Dendritic cell treated with granulocyte-macrophage colony-stimulating factor and Interleukin-4, amounts not matched to agents 40 ng/mL and 50 ng/mL, for 4 days (primary cell): ENCODE data around the gene STRAP.
"Not testable (repeated sequence)": the region's sequence is repeated elsewhere in the genome, so short reads cannot be mapped to it uniquely, and the experiment has no call there.

Source experiments
- H3K27ac Mint-ChIP-seq: one replicate; pipeline ENCODE4 v1.8.0; 2022; ENCODE audit warnings: mild to moderate bottlenecking, mixed read lengths
- H3K27me3 Mint-ChIP-seq: one replicate; pipeline ENCODE4 v1.8.0; 2022; ENCODE audit warnings: mild to moderate bottlenecking, mixed read lengths
- H3K36me3 Mint-ChIP-seq: one replicate; pipeline ENCODE4 v1.8.0; 2022; ENCODE audit warnings: low read depth, mixed read lengths
- H3K4me1 Mint-ChIP-seq: one replicate; pipeline ENCODE4 v1.8.0; 2022; ENCODE audit warnings: low read depth, mixed read lengths
- H3K4me3 Mint-ChIP-seq: one replicate; pipeline ENCODE4 v1.8.0; 2022; ENCODE audit warnings: mild to moderate bottlenecking, moderate library complexity, mixed read lengths
- H3K9me3 Mint-ChIP-seq: one replicate; pipeline ENCODE4 v1.8.0; 2022; ENCODE audit warnings: mixed read lengths
- intact Hi-C: fragments of 100-400 bp; cut with micrococcal nuclease; formaldehyde crosslinking; loops from one replicate; pipeline ENCODE4 v1.15.0; 2022

Gene STRAP

DNA sequence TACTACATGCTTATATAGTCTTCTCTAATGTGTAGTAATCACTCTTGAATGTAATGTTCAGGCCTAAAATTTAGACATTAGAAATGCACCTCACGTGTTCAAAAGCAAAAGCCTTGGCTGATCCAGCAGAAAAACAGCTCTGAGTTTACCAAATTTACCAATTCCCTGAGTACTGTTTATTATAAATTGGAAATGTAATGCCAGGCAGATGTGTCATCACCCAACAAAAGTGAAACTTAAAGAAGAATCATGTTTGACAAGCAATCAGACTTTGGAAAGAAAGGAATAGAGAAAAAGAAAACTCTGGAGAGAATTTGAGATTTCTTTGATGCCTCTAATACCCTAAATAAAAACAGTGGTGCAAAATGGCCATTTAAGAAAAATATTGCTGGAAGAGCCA, 26.5 kb upstream of the STRAP start:
- Mint-ChIP-seq H3K9me3 (no peaks in the 10 kb centered on the region), H3K4me3 (no peak overlapping the region), H3K27ac (no peak overlapping the region), H3K27me3 (no peaks in the 10 kb centered on the region), H3K36me3 (no peaks in the 10 kb centered on the region), H3K4me1 (no peaks in the 10 kb centered on the region)
- intact Hi-C loops = loop anchor here (1.0 to 5.0 kb wide), 4 partner anchors 44 to 578 kb away; no protein-coding TSS in a partner anchor

DNA sequence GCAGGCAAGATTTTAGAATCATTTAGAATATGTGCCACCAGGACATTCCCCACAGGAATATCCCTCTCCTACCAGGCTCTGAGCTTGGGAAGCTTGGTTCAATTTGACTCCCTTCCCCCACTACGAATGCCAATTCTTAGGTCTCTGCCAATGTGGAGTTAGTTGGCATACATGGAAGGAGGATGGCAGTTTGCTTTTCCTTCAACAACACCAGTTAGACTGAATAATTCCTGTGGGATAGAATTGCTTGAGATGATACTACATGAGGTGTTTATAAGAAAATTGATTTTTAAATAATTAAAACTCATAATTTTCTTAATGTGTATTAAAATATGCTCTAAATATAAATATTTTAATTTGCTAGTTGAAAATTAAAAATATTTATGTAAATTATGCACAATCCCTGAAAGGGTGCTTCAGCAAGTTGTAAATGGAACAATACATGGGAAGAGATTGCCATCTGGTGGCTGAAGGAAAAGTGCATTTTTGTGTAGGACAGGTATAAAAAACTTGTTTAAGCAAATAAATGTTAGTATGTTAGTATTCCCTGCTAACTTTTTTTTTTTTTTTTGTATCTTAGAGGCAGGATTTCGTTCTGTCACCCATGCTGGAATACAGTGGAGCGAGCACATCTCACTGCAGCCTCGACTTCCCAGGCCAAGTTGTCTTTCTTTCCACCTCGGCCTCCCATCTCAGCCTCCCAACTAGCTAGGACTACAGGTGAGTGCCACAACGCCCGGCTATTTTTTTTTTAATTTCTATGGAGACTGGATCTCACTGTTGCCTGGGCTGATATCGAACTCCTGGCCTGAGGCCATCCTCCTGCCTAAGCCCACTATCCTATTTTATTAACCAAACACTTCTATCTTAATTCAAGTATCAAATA, 25.8 kb upstream of the STRAP start:
- Mint-ChIP-seq H3K4me3 (no peak overlapping the region), H3K27me3 (no peaks in the 10 kb centered on the region), H3K9me3 (no peaks in the 10 kb centered on the region)

DNA sequence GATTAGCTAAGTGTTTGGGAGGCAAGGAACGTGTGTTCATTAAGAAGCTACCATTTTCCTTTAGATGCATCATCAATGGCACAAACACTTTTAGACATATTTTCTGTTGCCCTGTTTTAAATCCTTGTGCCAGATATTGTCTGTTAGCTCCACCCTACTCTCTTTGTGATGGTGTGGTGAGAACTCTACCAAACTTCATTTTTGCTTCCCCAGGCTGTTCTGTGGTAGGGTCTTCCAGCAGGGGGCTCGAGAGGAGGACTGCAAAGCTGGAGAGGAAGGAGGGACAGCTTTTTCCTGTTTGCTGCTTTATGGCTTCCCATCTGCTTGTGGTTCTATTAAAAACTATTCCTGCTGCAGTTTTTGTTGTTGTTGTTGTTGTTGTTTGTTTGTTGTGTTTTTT, 23.8 kb upstream of the STRAP start:
- intact Hi-C loops = loop anchor here (5.0 kb wide), 2 partner anchors 326 to 581 kb away; no protein-coding TSS in a partner anchor
- H3K27me3 Mint-ChIP-seq = no peaks in the 10 kb centered on the region

More for the DNA sequence above, 25.8 kb upstream of the STRAP start:
- H3K4me1 Mint-ChIP-seq = no peaks in the 10 kb centered on the region
- intact Hi-C loops = loop anchor here (1.0 to 5.0 kb wide), 4 partner anchors 43 to 579 kb away; no protein-coding TSS in a partner anchor
- no peak overlapping the region for H3K27ac Mint-ChIP-seq
- no peaks in the 10 kb centered on the region for H3K36me3 Mint-ChIP-seq

DNA sequence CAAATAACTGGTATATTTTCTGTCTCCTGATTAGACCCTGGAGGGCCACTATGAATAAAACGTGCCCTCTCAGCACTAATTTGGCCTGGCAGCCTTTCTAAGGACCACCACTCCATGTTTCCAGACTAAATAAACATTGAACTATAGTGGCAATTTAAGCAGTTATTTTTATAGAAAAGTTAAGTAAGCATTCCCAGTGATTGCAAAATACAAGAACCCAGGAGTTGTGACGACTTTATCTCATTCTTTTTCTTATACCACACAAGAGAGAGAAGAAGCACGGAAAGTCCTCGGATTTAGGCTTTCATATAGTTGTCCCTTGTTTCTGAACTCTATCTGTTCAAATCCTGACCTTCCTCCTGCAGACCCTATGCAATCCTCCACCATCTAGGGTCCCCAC, 23.1 kb upstream of the STRAP start:
- intact Hi-C loops = loop anchor here (5.0 kb wide), 2 partner anchors 327 to 582 kb away; no protein-coding TSS in a partner anchor
- Mint-ChIP-seq H3K27me3 (no peaks in the 10 kb centered on the region), H3K4me3 (no peak overlapping the region), H3K9me3 (no peaks in the 10 kb centered on the region), H3K4me1 (peaks cover 7% of the 10 kb centered on the region), H3K36me3 (no peaks in the 10 kb centered on the region), H3K27ac (no peak overlapping the region)

More for the DNA sequence above, 23.8 kb upstream of the STRAP start:
- no peak overlapping the region for H3K27ac Mint-ChIP-seq
- H3K9me3 Mint-ChIP-seq = no peaks in the 10 kb centered on the region
- H3K4me1 Mint-ChIP-seq = no peaks in the 10 kb centered on the region
- H3K36me3 Mint-ChIP-seq = no peaks in the 10 kb centered on the region
- H3K4me3 Mint-ChIP-seq = no peak overlapping the region

DNA sequence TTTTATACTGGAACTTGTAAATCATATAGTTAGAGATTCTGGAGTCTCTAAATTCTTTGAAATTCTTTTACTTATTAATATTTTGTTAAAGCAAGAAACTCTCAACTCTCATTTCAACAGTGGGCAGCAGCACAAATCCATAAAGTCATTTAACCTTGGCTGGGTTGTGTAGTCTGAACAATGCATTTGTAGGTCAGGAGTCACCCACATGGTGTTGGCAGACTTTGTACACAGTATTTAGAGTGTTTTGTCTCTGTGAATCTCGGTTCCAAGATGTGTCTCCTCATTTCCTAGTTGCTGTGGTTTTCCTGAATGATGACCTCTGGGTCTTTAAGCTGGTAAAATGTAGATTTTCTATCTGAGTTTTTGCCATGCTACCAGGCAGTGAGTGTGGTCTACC, 20.8 kb upstream of the STRAP start:
- H3K4me3 Mint-ChIP-seq = no peak overlapping the region
- H3K27me3 Mint-ChIP-seq = no peaks in the 10 kb centered on the region
- no peaks in the 10 kb centered on the region for H3K36me3 Mint-ChIP-seq
- peaks cover 9% of the 10 kb centered on the region for H3K4me1 Mint-ChIP-seq
- intact Hi-C loops = no loop called here
- no peak overlapping the region for H3K27ac Mint-ChIP-seq
- no peaks in the 10 kb centered on the region for H3K9me3 Mint-ChIP-seq

DNA sequence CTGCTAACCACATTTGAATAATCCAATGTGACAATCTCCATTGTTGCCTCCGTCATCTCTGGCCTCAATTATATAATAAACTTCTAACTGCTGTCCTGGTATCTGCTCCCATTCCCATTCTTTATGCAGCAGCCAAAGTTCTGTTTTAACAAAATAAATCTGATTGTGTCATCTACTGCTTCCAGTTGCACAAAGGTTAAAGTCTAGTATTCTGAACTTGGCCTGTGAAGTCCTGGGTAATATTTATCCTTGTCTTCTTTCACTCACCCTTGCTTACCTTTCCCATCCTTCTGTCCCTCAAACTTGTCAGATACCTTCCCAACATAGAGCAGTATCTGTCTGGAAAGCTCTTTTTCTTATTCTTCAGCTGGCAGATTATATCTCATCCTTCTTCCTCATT, 19.3 kb upstream of the STRAP start:
- H3K9me3 Mint-ChIP-seq = no peaks in the 10 kb centered on the region
- peaks cover 9% of the 10 kb centered on the region for H3K4me1 Mint-ChIP-seq
- no peaks in the 10 kb centered on the region for H3K36me3 Mint-ChIP-seq
- intact Hi-C loops = no loop called here
- no peaks in the 10 kb centered on the region for H3K27me3 Mint-ChIP-seq
- H3K27ac Mint-ChIP-seq = no peak overlapping the region
- H3K4me3 Mint-ChIP-seq = no peak overlapping the region

DNA sequence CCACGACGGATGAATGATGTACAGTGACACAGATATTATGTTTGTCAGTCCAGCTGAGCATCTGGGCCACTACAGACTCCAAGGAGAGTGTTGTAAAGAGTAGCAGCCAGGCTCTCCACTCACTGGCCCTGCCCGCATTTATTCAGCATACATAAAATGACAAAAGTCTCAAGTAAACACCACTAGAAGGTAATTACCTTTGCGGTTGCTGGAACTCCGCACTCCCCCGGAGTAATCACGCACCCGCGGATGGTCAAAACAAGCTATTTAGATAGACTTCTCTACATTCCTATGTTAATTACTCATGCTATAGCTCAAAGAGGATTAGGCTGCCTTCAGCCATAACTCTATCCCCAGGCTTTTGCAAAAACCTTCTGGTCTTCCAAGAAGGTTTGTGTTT, 18.8 kb upstream of the STRAP start:
- peaks cover 9% of the 10 kb centered on the region for H3K4me1 Mint-ChIP-seq
- intact Hi-C loops = no loop called here
- H3K36me3 Mint-ChIP-seq = no peaks in the 10 kb centered on the region
- no peaks in the 10 kb centered on the region for H3K27me3 Mint-ChIP-seq
- no peaks in the 10 kb centered on the region for H3K9me3 Mint-ChIP-seq
- no peak overlapping the region for H3K4me3 Mint-ChIP-seq
- H3K27ac Mint-ChIP-seq = no peak overlapping the region

DNA sequence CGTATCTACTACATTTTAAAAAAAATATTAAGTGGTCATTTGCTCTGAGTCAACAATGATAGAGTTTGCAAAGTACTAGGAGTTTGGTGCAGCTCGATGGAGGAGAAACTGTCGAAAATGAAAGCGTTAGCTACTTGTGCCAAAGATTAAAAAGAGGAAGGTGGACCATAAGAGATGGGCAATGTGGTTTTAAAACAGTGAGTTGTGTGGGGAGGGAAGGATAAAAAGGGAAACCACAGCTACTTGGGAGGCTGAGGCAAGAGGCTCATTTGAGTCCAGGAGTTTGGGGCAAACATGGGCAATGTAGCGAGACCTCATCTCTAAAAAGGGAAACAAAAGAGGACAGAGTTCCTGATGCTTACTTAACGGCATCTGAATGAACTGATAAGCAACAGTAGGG, 18.2 kb upstream of the STRAP start:
- peaks cover 9% of the 10 kb centered on the region for H3K4me1 Mint-ChIP-seq
- H3K36me3 Mint-ChIP-seq = no peaks in the 10 kb centered on the region
- intact Hi-C loops = no loop called here
- no peaks in the 10 kb centered on the region for H3K27me3 Mint-ChIP-seq
- peak overlapping the region; percentile 32 for H3K4me3 Mint-ChIP-seq
- H3K27ac Mint-ChIP-seq = no peak overlapping the region
- no peaks in the 10 kb centered on the region for H3K9me3 Mint-ChIP-seq

DNA sequence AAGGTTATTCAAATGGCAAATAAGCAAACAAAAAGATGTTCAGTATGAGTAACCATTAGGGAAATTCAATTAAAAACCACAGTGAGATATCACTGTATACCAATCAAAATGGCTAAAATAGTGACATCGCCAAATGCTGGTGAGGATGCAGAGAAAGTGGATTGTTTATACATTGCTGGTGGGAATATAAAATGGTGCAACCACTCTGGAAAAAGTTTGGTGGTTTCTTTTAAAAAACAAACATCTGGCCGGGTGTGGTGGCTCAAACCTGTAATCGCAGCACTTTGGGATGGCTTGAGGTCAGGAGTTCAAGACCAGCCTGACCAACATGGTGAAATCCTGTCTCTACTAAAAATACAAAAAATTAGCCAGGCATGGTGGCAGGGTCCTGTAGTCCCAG, 14.0 kb upstream of the STRAP start:
- H3K4me1 Mint-ChIP-seq = peaks cover 9% of the 10 kb centered on the region
- no peak overlapping the region for H3K4me3 Mint-ChIP-seq
- no peaks in the 10 kb centered on the region for H3K36me3 Mint-ChIP-seq
- intact Hi-C loops = no loop called here
- no peak overlapping the region for H3K27ac Mint-ChIP-seq
- no peaks in the 10 kb centered on the region for H3K27me3 Mint-ChIP-seq
- H3K9me3 Mint-ChIP-seq = peaks cover 8% of the 10 kb centered on the region

DNA sequence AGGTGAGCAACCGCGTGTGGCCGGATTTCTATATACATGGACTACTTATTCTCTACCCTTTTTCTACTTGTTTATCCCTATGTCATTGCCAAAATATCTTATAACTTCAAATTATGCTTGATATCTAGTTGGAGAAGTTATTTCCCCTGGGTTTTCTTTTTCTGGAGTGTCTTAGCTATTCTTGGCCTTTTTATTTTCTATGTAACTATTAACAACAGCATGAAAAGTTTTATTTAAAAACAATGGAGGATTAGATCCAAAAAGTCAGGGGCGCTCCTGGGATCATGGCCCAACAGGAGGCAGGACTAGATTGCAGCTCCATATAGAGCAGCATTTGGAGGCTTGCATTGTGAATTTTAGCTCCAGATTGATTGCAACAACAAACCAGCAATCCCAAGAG, 8.6 kb upstream of the STRAP start:
- intact Hi-C loops = no loop called here
- H3K27ac Mint-ChIP-seq = no peak overlapping the region
- H3K9me3 Mint-ChIP-seq = peaks cover 8% of the 10 kb centered on the region
- H3K4me3 Mint-ChIP-seq = no peak overlapping the region
- H3K36me3 Mint-ChIP-seq = no peaks in the 10 kb centered on the region
- peaks cover 5% of the 10 kb centered on the region for H3K4me1 Mint-ChIP-seq
- H3K27me3 Mint-ChIP-seq = peaks cover 7% of the 10 kb centered on the region

DNA sequence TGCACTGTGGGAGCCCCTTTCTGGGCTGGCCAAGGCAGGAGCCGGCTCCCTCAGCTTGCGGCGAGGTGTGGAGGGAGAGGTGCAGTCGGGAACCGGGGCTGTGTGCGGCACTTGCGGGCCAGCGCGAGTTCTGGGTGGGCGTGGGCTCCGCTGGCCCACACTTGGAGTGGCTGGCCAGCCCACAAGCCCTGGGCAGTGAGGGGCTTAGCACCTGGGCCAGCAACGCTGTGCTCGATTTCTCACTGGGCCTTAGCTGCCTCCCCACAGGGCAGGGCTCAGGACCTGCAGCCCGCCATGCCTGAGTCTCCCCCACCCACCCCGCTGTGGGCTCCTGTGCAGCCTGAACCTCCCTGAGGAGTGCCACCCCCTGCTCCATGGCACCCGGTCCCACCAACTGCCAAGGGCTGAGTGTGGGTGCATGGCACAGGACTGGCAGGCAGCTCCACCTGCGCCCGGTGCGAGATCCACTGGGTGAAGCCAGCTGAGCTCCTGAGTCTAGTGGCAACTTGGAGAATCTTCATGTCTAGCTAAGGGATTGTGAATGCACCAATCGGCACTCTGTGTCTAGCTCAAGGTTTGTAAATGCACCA, 7.5 kb upstream of the STRAP start:
- H3K36me3 Mint-ChIP-seq, H3K27ac Mint-ChIP-seq, H3K27me3 Mint-ChIP-seq, H3K4me3 Mint-ChIP-seq, H3K9me3 Mint-ChIP-seq, H3K4me1 Mint-ChIP-seq, intact Hi-C loops: not testable (repeated sequence)

DNA sequence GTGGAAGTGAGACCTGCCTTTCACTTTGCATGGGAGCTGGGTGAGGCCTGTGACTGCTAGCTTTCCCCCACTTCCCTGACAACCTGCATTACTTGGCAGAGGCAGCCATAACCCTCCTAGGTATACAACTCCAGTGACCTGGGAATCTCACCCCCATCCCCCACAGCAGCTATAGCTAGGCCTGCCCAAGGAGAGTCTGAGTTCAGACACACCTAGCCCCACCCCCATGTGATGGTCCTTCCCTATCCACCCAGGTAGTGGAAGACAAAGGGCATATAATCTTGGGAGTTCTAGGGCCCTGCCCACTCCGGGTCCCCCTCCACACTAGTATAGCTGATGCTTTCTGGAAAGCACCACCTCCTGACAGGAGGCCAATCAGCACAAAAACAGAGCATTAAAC, 6.3 kb upstream of the STRAP start:
- Mint-ChIP-seq H3K9me3 (no peaks in the 10 kb centered on the region), H3K36me3 (no peaks in the 10 kb centered on the region), H3K27me3 (peaks cover 7% of the 10 kb centered on the region), H3K4me1 (peaks cover 5% of the 10 kb centered on the region), H3K27ac (no peak overlapping the region), H3K4me3 (peak overlapping the region; percentile 52)
- intact Hi-C loops = no loop called here

DNA sequence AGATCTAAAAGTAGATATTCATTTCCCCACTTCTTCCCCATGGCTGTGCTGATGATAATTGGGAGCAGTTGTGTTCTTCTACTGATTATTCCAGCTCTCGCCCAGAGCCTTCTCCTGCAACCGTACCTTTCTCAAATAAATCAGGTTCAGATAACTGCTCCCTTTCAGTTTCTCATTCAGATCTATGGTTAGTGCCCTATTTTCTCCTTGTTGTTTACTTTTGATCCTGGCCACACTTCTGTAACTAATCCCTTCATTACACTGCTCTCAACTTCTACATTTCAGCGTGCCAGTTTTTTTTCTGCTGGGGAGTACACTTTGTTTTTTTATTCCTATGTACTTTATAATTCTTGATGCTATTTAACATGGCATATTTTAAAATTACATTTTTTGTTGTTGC, 2.8 kb upstream of the STRAP start:
- Mint-ChIP-seq H3K27me3 (peaks cover 7% of the 10 kb centered on the region), H3K4me3 (no peak overlapping the region), H3K9me3 (no peaks in the 10 kb centered on the region), H3K36me3 (peaks cover 24% of the 10 kb centered on the region), H3K27ac (no peak overlapping the region), H3K4me1 (peaks cover 20% of the 10 kb centered on the region)
- intact Hi-C loops = no loop called here

DNA sequence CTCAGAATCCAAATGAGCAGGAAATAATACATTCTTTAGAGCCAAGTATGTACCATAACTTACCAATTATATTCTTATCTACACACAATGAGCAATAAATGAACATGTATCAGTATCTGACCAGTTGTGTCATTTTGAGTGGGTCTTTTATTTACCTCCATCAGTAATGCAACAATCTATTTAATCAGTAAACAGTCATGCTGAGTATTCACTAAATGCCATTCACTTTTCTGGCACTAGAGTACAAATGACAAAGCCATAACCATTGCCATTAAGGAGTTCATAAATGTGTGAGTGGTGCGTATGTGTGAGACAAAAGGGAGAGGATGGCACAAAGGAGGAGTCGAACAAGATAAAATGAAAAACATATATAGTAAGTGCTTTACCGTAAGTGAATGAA, 1.5 kb upstream of the STRAP start:
- Mint-ChIP-seq H3K27ac (no peak overlapping the region), H3K36me3 (peaks cover 37% of the 10 kb centered on the region), H3K4me1 (peaks cover 19% of the 10 kb centered on the region), H3K4me3 (no peak overlapping the region), H3K27me3 (peaks cover 3% of the 10 kb centered on the region), H3K9me3 (no peaks in the 10 kb centered on the region)
- intact Hi-C loops = no loop called here
